ENCODE data around the gene DMXL2. TPM values are rescaled to one million over a fixed set of nuclear protein-coding genes. Genes with fewer than 3 reads are reported as not detected.

Gene DMXL2
- total and polyA plus RNA-seq, 9 of the 15 experiments (the other 6 are each of a cell fraction or from before 2014, with no cell fraction given): 9.3 to 57.7 (median 30.7) TPM

- no peak for TF ChIP-seq KLF10 (CRISPR knock-in tag; IDR thresholded peaks at IDR 0.05)
- peak; percentile 51; the same call in 1 of the 2 replicates for TF ChIP-seq MTA1 (IDR thresholded peaks at IDR 0.05; ENCODE audit: borderline replicate concordance)
- TF ChIP-seq SIN3A (IDR thresholded peaks at IDR 0.05; ENCODE audit: borderline replicate concordance in 2 of 2, control insufficient read depth in 1 of 2, low read depth in 2 of 2, low read length in 2 of 2): no peak; a peak in 1 of 4 replicates
- TF ChIP-seq SMC3 (conservative IDR thresholded peaks at IDR 0.05; ENCODE audit: insufficient read depth, low read depth, low read length): no peak
- TF ChIP-seq KDM1A (IDR thresholded peaks at IDR 0.05): no peak
- no peak for TF ChIP-seq ZNF766 (CRISPR knock-in tag; conservative IDR thresholded peaks at IDR 0.05)
- TF ChIP-seq, protein P1, sequence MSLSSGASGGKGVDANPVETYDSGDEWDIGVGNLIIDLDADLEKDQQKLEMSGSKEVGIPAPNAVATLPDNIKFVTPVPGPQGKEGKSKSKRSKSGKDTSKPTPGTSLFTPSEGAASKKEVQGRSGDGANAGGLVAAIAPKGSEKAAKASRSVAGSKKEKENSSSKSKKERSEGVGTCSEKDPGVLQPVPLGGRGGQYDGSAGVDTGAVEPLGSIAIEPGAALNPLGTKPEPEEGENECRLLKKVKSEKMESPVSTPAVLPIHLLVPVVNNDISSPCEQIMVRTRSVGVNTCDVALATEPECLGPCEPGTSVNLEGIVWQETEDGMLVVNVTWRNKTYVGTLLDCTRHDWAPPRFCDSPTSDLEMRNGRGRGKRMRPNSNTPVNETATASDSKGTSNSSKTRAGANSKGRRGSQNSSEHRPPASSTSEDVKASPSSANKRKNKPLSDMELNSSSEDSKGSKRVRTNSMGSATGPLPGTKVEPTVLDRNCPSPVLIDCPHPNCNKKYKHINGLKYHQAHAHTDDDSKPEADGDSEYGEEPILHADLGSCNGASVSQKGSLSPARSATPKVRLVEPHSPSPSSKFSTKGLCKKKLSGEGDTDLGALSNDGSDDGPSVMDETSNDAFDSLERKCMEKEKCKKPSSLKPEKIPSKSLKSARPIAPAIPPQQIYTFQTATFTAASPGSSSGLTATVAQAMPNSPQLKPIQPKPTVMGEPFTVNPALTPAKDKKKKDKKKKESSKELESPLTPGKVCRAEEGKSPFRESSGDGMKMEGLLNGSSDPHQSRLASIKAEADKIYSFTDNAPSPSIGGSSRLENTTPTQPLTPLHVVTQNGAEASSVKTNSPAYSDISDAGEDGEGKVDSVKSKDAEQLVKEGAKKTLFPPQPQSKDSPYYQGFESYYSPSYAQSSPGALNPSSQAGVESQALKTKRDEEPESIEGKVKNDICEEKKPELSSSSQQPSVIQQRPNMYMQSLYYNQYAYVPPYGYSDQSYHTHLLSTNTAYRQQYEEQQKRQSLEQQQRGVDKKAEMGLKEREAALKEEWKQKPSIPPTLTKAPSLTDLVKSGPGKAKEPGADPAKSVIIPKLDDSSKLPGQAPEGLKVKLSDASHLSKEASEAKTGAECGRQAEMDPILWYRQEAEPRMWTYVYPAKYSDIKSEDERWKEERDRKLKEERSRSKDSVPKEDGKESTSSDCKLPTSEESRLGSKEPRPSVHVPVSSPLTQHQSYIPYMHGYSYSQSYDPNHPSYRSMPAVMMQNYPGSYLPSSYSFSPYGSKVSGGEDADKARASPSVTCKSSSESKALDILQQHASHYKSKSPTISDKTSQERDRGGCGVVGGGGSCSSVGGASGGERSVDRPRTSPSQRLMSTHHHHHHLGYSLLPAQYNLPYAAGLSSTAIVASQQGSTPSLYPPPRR (CRISPR knock-in tag; IDR thresholded peaks at IDR 0.05; ENCODE audit: borderline replicate concordance): no peak
- no peak for TF ChIP-seq ZC3H8 (IDR thresholded peaks at IDR 0.05)
- TF ChIP-seq RAD21 (CRISPR knock-in tag; conservative IDR thresholded peaks at IDR 0.05 in 1 of 2, IDR thresholded peaks at IDR 0.05 in 1 of 2): peak in 1 of 2 experiments; percentile 26; a peak in 2 of 4 replicates
- no peak for TF ChIP-seq ELF4 (CRISPR knock-in tag; IDR thresholded peaks at IDR 0.05)
- TF ChIP-seq SMARCA5 (IDR thresholded peaks at IDR 0.05): no peak
- no peak for TF ChIP-seq ILF3 (IDR thresholded peaks at IDR 0.05; ENCODE audit: borderline replicate concordance)
- no peak for TF ChIP-seq FOXP1 (CRISPR knock-in tag; IDR thresholded peaks at IDR 0.05)
- 0 out of 2 replicates have a peak, but pooled peaks have one; percentile 7 for TF ChIP-seq REST (IDR thresholded peaks at IDR 0.05; ENCODE audit: borderline replicate concordance)
- TF ChIP-seq REST (CRISPR knock-in tag; IDR thresholded peaks at IDR 0.05; ENCODE audit: low read depth): no peak
- TF ChIP-seq XRCC4 (IDR thresholded peaks at IDR 0.05; ENCODE audit: extremely low read depth, insufficient read depth, insufficient read length): no peak
These were observed 501 bp downstream of the DMXL2 start (continued) for GRCh38 chr15:51621936-51622603.
